ENCODE results near the gene SLIT3.

SLIT3 gene

GRCh38 chr5:168695301-168695835 lies 605.6 kb downstream of the SLIT3 start:
- in situ Hi-C loops (cut with MboI; ENCODE audit: low sequenced_read_pairs), result no loop called here

GRCh38 chr5:168694289-168694688 lies 606.6 kb downstream of the SLIT3 start:
- in situ Hi-C loops (cut with MboI; ENCODE audit: low sequenced_read_pairs), result no loop called here

DNA sequence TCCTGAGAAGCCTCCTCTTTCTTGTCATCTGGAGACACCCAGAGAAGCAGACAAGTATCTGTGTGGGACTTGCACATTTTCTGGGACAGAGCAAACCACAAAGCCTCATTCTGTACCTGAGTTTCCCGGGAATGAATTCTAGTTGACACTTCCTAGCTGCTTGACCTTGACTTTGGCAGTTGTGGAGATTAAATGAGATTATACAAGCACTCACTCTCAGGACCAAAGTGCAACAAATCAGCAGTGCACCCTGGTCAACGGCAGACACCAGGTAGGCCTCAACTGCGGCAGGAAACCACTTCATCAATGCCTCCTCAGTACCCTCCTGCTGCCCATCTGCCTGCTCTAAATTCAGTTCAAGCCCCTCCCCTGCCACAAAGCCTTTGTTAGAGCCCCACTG lies 607.1 kb downstream of the SLIT3 start:
- in situ Hi-C loops (cut with MboI; ENCODE audit: low sequenced_read_pairs), result no loop called here

- in situ Hi-C loops (cut with MboI; ENCODE audit: low sequenced_read_pairs), result no loop called here
Measured at GRCh38 chr5:168693297-168693696, 607.6 kb downstream of the SLIT3 start.

- in situ Hi-C loops (cut with MboI; ENCODE audit: low sequenced_read_pairs), result no loop called here
Measured at GRCh38 chr5:168691891-168692290, 609.0 kb downstream of the SLIT3 start.

- in situ Hi-C loops (cut with MboI; ENCODE audit: low sequenced_read_pairs), result no loop called here
Measured at GRCh38 chr5:168689260-168689659, 611.7 kb downstream of the SLIT3 start.

DNA sequence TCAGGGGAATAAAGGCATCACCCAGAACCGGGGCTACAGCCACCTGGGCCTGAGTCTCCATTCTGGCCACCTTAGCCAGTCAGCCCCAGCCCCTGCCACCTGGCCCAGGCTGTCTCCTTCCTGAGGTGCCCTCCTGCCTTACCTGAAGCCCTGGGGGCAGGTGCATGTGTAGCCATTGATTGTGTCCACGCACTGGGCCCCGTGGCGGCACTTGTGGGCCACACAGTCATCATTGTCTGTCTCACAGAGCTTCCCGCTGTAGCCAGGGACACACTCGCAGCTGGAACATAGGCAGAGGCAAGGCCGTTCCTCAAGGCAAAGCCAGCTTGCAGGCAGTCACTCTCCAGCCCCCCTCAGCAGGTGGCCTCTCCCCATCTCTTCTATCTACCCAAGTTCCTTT lies 614.1 kb downstream of the SLIT3 start:
- in situ Hi-C loops (cut with MboI; ENCODE audit: low sequenced_read_pairs), result no loop called here

GRCh38 chr5:168685566-168685965 lies 615.4 kb downstream of the SLIT3 start:
- in situ Hi-C loops (cut with MboI; ENCODE audit: low sequenced_read_pairs), result no loop called here

DNA sequence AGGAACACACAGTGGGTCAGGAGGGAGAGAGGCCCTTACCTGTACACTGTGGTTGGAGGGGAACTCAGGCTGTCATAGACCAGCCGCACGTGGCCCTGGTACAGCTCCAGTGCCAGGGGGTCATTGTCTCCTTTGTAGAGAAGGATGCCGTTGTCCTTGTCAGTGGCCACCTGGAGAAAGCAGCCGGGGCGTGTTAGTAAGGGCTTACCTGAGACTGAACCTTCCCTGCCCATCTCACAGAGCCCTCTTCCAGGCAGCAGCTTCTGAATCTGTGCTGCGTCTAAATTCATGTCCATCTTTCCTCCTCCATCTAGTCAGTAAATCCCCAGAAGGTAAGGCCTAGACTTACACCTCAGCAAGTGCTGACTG lies 617.0 kb downstream of the SLIT3 start:
- in situ Hi-C loops (cut with MboI; ENCODE audit: low sequenced_read_pairs), result no loop called here

DNA sequence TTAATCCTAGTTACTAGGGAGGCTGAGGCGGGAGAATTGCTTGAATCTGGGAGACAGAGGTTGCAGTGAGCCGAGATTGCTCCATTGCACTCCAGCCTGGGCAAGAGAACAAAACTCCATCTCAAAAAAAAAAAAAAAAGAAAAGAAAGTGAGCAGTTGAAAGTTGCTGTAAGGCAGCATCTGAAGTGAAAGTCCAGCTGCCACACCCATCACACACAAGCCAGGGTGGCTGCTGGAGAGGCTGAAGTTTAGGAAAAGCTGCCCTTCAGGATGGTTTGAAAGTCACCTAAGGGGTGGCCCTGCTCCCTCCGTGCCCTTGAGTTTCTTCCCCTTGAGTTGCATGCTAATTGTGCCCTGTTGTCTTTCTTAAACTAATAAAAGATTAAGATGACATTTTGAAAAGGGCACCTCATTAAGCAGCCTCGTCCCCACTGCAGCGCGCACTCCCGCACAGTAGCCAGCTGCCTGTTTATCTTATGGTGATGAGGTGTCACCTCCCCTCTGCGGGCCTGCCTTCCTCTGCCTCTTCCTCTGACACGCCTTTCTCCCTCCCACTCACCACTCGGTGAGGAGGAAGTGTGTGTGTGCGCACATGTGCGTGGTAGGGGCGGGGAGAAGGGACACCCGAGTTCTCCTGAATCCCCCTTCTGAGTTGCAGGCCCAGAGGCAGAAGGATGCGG lies 617.6 kb downstream of the SLIT3 start:
- in situ Hi-C loops (cut with MboI; ENCODE audit: low sequenced_read_pairs), result no loop called here

- in situ Hi-C loops (cut with MboI; ENCODE audit: low sequenced_read_pairs), result no loop called here
Measured at GRCh38 chr5:168681556-168682183, 619.3 kb downstream of the SLIT3 start.

GRCh38 chr5:168680395-168680794 lies 620.5 kb downstream of the SLIT3 start:
- in situ Hi-C loops (cut with MboI; ENCODE audit: low sequenced_read_pairs), result no loop called here

- in situ Hi-C loops (cut with MboI; ENCODE audit: low sequenced_read_pairs), result no loop called here
Measured at GRCh38 chr5:168679515-168679920, 621.4 kb downstream of the SLIT3 start.

DNA sequence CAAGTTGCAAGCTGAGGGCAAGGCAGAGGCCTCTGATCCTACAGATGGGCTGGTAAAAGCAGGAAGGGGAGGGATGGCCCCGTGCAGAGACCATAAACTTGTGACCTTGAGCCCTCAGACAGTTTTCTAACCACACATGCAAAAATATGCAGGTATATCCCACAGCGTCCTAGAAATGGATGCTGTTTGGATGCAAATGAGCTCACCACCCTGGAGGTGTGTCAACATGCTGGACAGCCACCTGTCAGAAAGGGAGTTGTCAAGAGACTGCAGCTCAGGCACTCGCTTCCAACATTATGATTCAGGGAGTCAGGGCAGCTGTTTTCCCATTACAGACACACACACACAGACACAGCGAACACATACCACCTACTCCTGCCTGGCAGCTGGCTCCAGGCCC lies 624.4 kb downstream of the SLIT3 start:
- in situ Hi-C loops (cut with MboI; ENCODE audit: low sequenced_read_pairs), result no loop called here

GRCh38 chr5:168675883-168676408 lies 625.0 kb downstream of the SLIT3 start:
- in situ Hi-C loops (cut with MboI; ENCODE audit: low sequenced_read_pairs), result no loop called here

GRCh38 chr5:168674893-168675482 lies 626.0 kb downstream of the SLIT3 start:
- in situ Hi-C loops (cut with MboI; ENCODE audit: low sequenced_read_pairs), result no loop called here

DNA sequence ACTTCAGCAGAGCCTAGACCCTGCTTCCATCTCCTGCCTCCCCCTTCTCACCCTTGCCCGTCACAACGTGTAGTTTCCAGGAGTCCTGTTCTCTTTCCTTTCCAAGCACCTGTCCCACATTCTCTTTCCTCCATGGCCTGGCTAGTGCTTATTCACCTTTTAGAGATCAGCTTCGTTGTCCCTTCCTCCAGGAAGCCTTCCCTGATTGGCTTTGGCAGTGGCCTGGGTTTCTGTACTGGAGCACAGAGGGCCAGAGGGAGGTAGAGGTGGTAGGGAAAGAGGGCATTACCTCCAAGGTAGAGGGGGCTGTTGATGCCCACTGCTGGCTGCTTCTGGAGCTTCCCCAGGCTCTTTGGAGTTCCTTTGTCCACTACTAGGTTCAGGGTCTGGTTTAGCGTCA lies 628.1 kb downstream of the SLIT3 start:
- in situ Hi-C loops (cut with MboI; ENCODE audit: low sequenced_read_pairs), result no loop called here

- in situ Hi-C loops (cut with MboI; ENCODE audit: low sequenced_read_pairs), result no loop called here
Measured at GRCh38 chr5:168672016-168672415, 628.9 kb downstream of the SLIT3 start.

- in situ Hi-C loops (cut with MboI; ENCODE audit: low sequenced_read_pairs), result no loop called here
Measured at GRCh38 chr5:168670881-168671575, 629.9 kb downstream of the SLIT3 start.

GRCh38 chr5:168669668-168670378 lies 631.1 kb downstream of the SLIT3 start:
- in situ Hi-C loops (cut with MboI; ENCODE audit: low sequenced_read_pairs), result no loop called here

GRCh38 chr5:168669156-168669555 lies 631.8 kb downstream of the SLIT3 start:
- in situ Hi-C loops (cut with MboI; ENCODE audit: low sequenced_read_pairs), result no loop called here

Measured in HL-60/S4 treated with retinoic acid at 250 ng/mL for 4 days and 3 days (cell line).